ENCODE results near the gene PTPN6. TPM values are rescaled to one million over a fixed set of nuclear protein-coding genes. Genes with fewer than 3 reads are reported as not detected.

Gene PTPN6
- total and polyA plus RNA-seq, 2 of the 13 experiments (the other 11 are each of a cell fraction or from before 2014, with no cell fraction given): 10.5 to 10.6 TPM

DNA sequence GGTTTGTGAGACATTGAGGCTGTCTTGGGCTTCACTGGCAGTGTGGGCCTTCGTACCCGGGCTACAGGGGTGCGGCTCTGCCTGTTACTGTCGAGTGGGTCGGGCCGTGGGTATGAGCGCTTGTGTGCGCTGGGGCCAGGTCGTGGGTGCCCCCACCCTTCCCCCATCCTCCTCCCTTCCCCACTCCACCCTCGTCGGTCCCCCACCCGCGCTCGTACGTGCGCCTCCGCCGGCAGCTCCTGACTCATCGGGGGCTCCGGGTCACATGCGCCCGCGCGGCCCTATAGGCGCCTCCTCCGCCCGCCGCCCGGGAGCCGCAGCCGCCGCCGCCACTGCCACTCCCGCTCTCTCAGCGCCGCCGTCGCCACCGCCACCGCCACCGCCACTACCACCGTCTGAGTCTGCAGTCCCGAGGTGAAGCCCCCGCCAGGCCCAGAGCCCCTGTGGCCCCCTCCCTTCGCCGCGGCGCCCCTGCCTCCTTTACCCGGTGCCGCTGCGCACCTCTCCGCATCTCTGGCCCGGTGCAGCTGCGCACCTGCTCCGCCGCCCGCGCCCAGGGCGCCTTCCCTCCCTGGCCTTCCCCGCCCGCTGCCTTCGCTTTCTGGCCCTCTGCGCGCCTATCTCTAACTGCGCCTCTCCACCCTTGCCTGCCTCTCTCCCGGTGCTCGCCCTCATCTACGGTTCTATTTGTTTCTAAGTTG lies 36.8 kb upstream of the PTPN6 start, which contains the start of gene ENO2 (continued):
- TF ChIP-seq POLR2A (IDR thresholded peaks at IDR 0.05; ENCODE audit: insufficient read depth in 1 of 2, low read depth in 2 of 2, low read length in 2 of 2) (peak in 1 of 2 experiments; percentile 68; a peak in 2 of 4 replicates), RCOR2 (CRISPR knock-in tag; IDR thresholded peaks at IDR 0.05) (no peak), IKZF5 (CRISPR knock-in tag; IDR thresholded peaks at IDR 0.05) (0 out of 2 replicates have a peak, but pooled peaks have one; percentile 5), ZFX (CRISPR knock-in tag; IDR thresholded peaks at IDR 0.05; ENCODE audit: low read depth) (peak; percentile 61; the same call in 1 of the 2 replicates), SSRP1 (CRISPR knock-in tag; IDR thresholded peaks at IDR 0.05) (no peak), BRD4 (CRISPR knock-in tag; IDR thresholded peaks at IDR 0.05) (peak; percentile 13; the same call in 1 of the 2 replicates), ZNF33A (CRISPR knock-in tag; IDR thresholded peaks at IDR 0.05; ENCODE audit: borderline replicate concordance) (0 out of 2 replicates have a peak, but pooled peaks have one; percentile 13), ZNF232 (CRISPR knock-in tag; IDR thresholded peaks at IDR 0.05; ENCODE audit: borderline replicate concordance) (no peak), HINFP (CRISPR knock-in tag; IDR thresholded peaks at IDR 0.05; ENCODE audit: low read depth) (no peak), ZFP37 (CRISPR knock-in tag; IDR thresholded peaks at IDR 0.05; ENCODE audit: borderline replicate concordance) (no peak), ARNTL (CRISPR knock-in tag; IDR thresholded peaks at IDR 0.05) (peak; percentile 29), SMAD1 (CRISPR knock-in tag; IDR thresholded peaks at IDR 0.05; ENCODE audit: borderline replicate concordance, low read depth) (0 out of 2 replicates have a peak, but pooled peaks have one; percentile 30), USF2 (IDR thresholded peaks at IDR 0.05; ENCODE audit: low read depth, low read length) (no peak), USF2 (CRISPR knock-in tag; IDR thresholded peaks at IDR 0.05; ENCODE audit: borderline replicate concordance) (peak; percentile 68), XRCC5 (optimal IDR thresholded peaks at IDR 0.05; ENCODE audit: low read length) (peak; percentile 14), ZNF567 (CRISPR knock-in tag; IDR thresholded peaks at IDR 0.05; ENCODE audit: borderline replicate concordance) (0 out of 2 replicates have a peak, but pooled peaks have one; percentile 52), ZNF746 (CRISPR knock-in tag; IDR thresholded peaks at IDR 0.05) (0 out of 2 replicates have a peak, but pooled peaks have one; percentile 37), SNRNP70 (IDR thresholded peaks at IDR 0.05; ENCODE audit: low read depth, low read length) (no peak)
- TF ChIP-seq, protein P1, sequence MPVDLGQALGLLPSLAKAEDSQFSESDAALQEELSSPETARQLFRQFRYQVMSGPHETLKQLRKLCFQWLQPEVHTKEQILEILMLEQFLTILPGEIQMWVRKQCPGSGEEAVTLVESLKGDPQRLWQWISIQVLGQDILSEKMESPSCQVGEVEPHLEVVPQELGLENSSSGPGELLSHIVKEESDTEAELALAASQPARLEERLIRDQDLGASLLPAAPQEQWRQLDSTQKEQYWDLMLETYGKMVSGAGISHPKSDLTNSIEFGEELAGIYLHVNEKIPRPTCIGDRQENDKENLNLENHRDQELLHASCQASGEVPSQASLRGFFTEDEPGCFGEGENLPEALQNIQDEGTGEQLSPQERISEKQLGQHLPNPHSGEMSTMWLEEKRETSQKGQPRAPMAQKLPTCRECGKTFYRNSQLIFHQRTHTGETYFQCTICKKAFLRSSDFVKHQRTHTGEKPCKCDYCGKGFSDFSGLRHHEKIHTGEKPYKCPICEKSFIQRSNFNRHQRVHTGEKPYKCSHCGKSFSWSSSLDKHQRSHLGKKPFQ (CRISPR knock-in tag; IDR thresholded peaks at IDR 0.05; ENCODE audit: insufficient replicate concordance): peak; percentile 44
- TF ChIP-seq, protein P2, sequence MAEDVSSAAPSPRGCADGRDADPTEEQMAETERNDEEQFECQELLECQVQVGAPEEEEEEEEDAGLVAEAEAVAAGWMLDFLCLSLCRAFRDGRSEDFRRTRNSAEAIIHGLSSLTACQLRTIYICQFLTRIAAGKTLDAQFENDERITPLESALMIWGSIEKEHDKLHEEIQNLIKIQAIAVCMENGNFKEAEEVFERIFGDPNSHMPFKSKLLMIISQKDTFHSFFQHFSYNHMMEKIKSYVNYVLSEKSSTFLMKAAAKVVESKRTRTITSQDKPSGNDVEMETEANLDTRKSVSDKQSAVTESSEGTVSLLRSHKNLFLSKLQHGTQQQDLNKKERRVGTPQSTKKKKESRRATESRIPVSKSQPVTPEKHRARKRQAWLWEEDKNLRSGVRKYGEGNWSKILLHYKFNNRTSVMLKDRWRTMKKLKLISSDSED (CRISPR knock-in tag; IDR thresholded peaks at IDR 0.05): no peak
- TF ChIP-seq, protein P3, sequence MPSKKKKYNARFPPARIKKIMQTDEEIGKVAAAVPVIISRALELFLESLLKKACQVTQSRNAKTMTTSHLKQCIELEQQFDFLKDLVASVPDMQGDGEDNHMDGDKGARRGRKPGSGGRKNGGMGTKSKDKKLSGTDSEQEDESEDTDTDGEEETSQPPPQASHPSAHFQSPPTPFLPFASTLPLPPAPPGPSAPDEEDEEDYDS (CRISPR knock-in tag; IDR thresholded peaks at IDR 0.05): no peak
